ENCODE data around the gene ZNF197.
"Not testable (repeated sequence)": the region's sequence is repeated elsewhere in the genome, so short reads cannot be mapped to it uniquely, and the experiment has no call there.

Gene ZNF197

DNA sequence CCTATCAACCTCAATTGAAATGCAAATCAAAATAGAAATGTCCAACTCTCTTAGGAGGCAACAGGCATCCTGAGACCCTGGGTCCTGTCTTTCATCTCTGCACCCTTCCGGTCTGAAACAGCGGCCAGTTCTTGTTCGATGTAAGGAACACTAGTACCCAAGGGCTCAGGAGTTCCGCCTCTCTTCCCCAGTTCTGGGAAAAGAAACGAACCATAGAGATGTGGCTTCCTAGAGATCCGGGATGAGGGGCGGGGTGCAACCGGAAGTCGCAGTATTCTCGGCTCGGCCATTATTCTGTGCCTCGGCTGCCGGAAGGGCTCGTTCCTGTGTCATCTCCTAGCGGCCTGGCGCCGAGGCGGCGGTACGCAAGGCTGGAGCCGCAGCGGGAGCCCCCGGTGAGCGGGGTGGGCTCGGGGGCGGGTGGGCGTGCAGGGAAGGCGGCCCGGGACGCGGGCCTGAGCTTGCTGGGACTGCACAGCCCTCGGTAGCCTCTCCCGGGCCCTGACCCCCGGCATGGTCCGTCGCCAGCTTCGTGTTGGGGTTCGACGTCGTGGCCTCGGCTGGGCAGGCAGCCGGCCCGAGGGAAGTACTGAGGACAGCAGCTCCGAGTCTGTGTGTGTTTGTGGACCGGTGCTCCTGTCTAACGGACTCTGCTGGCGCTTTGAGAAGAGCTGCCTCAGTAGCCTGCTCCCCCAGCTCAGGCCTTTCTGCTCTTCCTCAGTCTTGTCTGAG is at the start of gene ZNF197:
Gene ZNF197 (plus strand): TSS at position 288 of the 732 bp plus-strand sequence. CDS start 4,119 bp downstream, outside the sequence.
- TF ChIP-seq, protein P1, sequence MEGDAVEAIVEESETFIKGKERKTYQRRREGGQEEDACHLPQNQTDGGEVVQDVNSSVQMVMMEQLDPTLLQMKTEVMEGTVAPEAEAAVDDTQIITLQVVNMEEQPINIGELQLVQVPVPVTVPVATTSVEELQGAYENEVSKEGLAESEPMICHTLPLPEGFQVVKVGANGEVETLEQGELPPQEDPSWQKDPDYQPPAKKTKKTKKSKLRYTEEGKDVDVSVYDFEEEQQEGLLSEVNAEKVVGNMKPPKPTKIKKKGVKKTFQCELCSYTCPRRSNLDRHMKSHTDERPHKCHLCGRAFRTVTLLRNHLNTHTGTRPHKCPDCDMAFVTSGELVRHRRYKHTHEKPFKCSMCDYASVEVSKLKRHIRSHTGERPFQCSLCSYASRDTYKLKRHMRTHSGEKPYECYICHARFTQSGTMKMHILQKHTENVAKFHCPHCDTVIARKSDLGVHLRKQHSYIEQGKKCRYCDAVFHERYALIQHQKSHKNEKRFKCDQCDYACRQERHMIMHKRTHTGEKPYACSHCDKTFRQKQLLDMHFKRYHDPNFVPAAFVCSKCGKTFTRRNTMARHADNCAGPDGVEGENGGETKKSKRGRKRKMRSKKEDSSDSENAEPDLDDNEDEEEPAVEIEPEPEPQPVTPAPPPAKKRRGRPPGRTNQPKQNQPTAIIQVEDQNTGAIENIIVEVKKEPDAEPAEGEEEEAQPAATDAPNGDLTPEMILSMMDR (IDR thresholded peaks at IDR 0.05; ENCODE audit: low read depth, low read length), result no peak
- peak within 1 kb of the TSS; percentile 74 to 84 for H3K4me3 ChIP-seq (replicated peaks in 1 of 2; ENCODE audit: low read depth in 2 of 2, low read length in 2 of 2)
- peak; percentile 90 to 93 for DNase-seq (ENCODE audit: low read depth in 2 of 2)

DNA sequence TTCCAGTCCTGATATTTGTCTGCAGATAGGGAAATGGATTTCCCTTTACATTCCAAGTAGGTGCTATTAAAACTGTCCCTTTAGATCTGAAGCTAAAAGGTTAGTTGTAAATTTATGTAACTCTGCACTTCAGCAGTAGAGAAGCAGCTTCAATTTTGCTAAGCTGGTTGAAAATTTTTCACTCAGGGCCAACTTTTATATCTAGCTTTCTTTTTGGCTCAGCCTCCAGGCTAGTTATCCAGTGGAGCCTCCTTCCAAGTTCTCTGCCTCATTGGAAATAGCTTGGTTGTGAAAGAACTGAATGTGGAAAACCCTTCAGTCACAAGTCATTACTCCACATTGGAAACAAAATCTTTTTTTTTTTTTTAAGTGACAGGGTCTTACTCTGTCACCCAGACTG is 48.2 kb upstream of the ZNF197 start:
- DNase-seq (ENCODE audit: low read depth in 2 of 2), result peak in 1 of 2 donors; percentile 6
- H3K4me3 ChIP-seq (replicated peaks in 1 of 2; ENCODE audit: low read depth in 2 of 2, low read length in 2 of 2), result no peak overlapping the region
- TF ChIP-seq, protein P1 (IDR thresholded peaks at IDR 0.05; ENCODE audit: low read depth, low read length), result no peak

DNA sequence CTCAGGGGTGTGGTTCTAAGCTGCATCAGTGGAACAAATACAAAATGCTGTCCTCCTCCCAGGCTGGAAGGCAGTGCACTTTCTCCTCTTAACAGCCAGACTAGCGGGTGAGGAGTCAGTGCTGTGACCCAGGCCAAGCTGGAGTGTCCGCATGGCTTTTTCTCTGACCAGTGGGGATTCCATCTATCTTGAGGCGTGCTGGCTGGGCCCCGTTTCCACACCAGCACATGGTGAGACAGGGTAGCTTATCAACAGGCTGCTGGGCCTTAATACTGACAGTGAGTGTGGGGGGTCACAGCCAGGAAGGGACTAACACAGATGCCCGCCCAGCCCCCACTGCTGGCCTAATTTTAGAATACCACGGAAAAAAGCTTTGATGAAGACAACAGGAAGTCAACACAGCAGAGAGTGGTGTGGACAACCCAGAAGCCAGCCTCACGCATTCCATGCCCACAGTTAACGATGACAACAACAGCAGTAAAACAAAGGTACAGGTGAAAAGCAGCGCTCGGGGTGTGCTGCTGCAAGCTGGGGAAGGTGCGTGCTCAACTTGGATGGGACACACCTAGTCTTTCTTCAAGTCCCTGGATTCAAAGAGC is 47.4 kb upstream of the ZNF197 start:
- DNase-seq (ENCODE audit: low read depth in 2 of 2); H3K4me3 ChIP-seq (replicated peaks in 1 of 2; ENCODE audit: low read depth in 2 of 2, low read length in 2 of 2): not testable (repeated sequence)

DNA sequence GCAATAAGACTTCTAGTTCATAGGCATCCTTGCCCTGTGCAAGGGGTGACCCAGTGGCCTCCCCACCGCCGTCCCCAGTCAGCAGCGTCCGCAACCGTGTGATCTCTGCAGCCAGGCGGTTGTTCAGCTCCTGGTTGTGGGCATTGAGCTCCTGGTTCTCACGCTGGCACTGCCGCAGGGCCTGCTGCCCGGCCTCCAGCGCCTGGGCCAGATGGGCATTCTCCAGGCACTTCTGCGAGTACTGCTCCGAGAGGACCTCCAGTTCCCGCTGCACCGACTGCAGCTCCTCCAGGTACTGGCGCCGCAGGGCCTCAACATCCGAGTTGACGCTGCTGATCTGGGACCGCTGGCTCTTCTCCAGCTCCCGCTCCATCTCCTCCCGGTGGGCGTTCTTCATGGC is 46.5 kb upstream of the ZNF197 start:
- not testable (repeated sequence) for DNase-seq (ENCODE audit: low read depth in 2 of 2); H3K4me3 ChIP-seq (replicated peaks in 1 of 2; ENCODE audit: low read depth in 2 of 2, low read length in 2 of 2)

DNA sequence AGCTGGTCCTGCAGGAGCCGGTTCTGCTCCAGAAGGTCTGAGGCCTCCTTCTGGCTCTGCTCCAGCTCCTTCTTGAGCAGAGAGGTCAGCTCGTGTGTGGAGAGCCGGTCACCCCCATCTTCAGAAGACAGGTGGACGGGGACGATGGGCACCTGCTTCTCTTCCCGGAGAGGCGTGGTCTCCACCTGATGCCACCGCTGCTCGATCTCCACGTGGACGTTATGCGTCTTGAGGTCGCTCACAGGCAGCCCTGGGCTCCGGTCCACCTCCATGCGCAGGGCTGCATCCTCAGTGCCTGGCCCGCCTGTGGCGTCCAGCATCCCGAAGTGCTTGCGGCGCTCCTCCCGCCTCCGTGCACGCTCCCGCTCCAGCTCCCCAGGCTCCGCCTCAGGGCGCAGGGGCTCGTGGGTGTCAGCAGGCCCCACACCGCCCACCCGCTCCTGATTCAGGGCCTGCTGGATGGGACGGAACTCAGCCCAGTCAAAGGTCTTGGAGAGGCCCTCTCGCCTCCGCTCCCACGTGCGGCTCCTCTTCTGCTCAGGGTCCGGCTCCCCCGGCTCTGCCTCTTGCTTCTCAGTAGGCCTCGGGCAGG is 45.8 kb upstream of the ZNF197 start:
- DNase-seq (ENCODE audit: low read depth in 2 of 2); H3K4me3 ChIP-seq (replicated peaks in 1 of 2; ENCODE audit: low read depth in 2 of 2, low read length in 2 of 2): not testable (repeated sequence)

DNA sequence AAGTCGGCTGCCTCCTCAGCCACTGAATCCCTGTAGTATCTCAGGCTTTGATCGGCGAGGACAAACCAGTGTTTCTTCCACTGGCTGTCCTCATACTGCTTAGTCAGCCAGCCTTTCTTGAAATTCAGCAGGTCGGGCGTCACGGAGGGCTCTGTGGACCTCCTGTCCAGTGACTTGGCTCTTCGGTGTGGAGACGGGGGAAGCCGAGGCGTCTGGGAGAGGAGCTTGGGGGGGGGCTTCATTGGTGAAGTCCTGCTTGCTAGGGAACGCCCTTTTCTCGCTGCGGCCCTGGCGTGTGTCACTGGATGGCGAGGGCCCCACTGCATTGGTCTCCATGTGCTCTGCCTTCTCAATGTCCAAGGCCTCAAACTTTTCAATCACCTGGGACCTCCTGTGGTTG is 45.1 kb upstream of the ZNF197 start:
- not testable (repeated sequence) for DNase-seq (ENCODE audit: low read depth in 2 of 2)

DNA sequence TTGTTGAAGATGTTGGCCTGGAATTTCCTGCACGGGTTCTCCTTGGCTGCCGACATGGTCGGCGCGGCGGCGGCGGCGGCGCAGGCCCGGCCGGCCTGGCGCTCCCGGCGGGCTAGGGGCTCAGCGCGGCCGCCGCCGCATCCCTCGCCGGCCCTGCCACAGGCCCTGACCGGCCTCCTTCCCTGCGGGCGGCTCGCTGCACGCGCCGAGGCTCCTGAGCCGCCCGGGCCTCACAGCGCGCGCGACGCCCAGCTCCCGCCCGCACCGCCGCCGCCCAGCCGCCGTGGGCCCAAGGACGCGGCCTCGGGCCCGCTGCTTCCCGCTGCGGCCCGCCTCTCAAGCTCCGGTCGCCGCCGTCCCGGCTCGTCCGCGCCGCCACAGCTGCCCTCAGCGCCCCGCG is 43.9 kb upstream of the ZNF197 start:
- not testable (repeated sequence) for DNase-seq (ENCODE audit: low read depth in 2 of 2); H3K4me3 ChIP-seq (replicated peaks in 1 of 2; ENCODE audit: low read depth in 2 of 2, low read length in 2 of 2)

More for the DNA sequence above, 45.1 kb upstream of the ZNF197 start:
- not testable (repeated sequence) for H3K4me3 ChIP-seq (replicated peaks in 1 of 2; ENCODE audit: low read depth in 2 of 2, low read length in 2 of 2)

DNA sequence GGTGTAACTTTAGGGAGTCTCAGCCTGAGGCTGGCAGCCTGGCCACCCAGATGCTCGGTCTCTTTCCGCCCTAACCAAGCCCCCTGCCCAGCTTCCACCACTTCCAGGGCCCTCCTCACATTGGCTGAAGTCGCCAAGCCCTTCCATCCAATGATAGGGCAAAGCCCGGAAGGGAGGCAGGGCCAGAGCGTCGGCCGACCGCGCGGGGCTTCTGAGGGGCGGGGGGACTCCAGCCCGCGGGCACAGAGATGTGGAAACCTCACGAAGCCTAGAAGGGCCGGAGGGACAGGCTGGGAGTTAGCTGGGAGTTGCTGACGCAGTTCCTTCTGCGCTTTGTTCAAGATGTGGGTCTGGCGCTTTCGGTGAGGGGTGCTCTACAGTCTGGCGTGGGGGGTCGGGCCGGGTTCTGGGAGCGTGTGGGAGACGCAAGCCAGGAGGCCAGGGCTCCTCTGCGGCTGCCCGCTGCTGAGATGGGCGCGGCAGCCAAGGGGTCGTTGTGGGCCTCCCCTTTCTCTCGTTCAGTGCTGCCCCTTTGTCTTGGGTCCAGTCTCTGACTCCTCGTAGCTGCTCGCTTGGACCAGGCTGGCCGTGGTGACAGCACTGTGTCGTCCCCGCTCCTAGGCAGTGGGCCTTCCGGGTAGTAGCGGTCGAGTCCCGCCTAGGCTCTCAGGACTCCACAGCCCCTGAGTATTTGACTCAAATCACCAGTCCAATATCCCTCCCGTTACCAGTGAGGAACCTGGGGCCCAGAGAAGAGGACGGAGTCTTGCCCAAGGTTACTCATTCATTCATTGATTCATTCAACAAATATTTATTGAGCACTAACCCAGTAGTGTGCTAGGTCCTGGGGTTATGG is 40.0 kb upstream of the ZNF197 start, which contains the start of gene ZNF660:
Gene ZNF660 (plus strand): TSS at position 319 of the 856 bp plus-strand sequence. CDS start 9,230 bp downstream, outside the sequence.
- H3K4me3 ChIP-seq (replicated peaks in 1 of 2; ENCODE audit: low read depth in 2 of 2, low read length in 2 of 2), result peak within 1 kb of the TSS; percentile 56 to 71
- TF ChIP-seq, protein P1 (IDR thresholded peaks at IDR 0.05; ENCODE audit: low read depth, low read length), result no peak
- DNase-seq (ENCODE audit: low read depth in 2 of 2), result peak; percentile 53 to 85

DNA sequence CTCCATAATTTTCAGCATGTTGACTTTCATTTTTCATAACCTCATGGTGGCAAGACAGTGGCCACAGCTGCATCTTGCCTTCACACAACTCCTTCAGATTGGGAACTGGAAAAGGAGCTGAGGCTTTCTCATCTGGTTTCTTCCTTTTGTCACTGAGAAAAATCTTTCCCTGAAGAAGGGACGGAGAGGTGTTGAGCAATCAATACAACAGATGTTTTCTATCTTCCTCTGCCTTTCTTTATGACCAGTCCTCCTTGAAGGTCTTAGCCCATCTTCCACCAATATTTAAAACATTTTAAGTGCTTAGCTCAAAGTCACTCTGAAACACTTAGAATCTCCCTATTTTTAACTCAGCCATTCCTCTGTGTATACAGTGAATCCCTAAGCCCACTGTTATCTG is 28.2 kb upstream of the ZNF197 start:
- DNase-seq (ENCODE audit: low read depth in 2 of 2), result peak in 1 of 2 donors; percentile 3
- H3K4me3 ChIP-seq (replicated peaks in 1 of 2; ENCODE audit: low read depth in 2 of 2, low read length in 2 of 2), result no peak overlapping the region
- TF ChIP-seq, protein P1 (IDR thresholded peaks at IDR 0.05; ENCODE audit: low read depth, low read length), result no peak
